LHCN-M2 (cell line): ENCODE results near the gene CD1E. TPM values are rescaled to one million over a fixed set of nuclear protein-coding genes. Genes with fewer than 3 reads are reported as not detected.
"Not testable (repeated sequence)": the region's sequence is repeated elsewhere in the genome, so short reads cannot be mapped to it uniquely, and the experiment has no call there.

Experiments
- DNase-seq: peaks from one replicate; pipeline ENCODE4 v3.0.0-alpha.2; 2012; ENCODE audit warnings: low read depth
- total RNA-seq: library from RNA; depleted of rRNA; stranded (reverse); fragments of >200 nt; gene quantifications from 2 replicates; pipeline ENCODE4 v1.2.3, GENCODE V29; 2014; rRNA removed

Gene CD1E
- total RNA-seq, 1 experiment from 2014 or later = not detected

DNA sequence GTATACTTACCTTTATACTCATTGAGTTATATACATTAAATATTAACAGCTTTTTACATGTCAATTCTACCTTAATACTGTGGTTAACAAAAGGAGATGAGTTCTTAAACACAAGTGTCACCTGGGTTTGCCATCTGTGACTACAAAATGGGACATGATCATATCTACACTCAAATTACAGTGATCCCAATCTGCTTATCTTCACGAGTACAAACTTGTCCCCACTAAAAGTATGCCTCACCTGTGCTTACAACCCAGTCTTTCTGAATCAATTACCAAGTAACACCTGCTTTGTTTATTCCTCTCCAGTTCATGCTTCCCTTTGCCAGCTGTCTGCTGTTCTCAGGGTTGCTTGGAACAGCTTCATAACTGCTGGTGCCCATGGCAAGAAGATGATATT lies 8.8 kb downstream of the CD1E start:
- DNase-seq = no peak

DNA sequence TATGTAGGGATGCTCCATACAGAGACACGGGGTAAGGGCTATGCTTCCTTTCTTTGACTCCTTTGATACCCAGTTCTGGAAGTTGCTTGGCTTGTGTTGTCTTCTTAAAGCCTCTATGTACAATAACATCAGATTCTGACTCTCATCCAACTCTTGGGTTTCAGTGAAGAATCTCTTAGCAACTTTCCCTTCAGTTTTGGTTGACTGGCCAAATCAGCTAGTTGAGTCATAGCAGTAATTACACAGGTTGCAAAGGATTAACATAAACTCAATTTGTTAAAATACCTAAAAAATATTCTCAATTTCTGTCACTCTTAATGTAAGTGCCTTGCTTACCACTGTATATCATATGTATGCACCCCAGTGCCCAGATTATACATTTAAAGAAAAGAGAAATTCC lies 9.2 kb downstream of the CD1E start:
- no peak for DNase-seq

DNA sequence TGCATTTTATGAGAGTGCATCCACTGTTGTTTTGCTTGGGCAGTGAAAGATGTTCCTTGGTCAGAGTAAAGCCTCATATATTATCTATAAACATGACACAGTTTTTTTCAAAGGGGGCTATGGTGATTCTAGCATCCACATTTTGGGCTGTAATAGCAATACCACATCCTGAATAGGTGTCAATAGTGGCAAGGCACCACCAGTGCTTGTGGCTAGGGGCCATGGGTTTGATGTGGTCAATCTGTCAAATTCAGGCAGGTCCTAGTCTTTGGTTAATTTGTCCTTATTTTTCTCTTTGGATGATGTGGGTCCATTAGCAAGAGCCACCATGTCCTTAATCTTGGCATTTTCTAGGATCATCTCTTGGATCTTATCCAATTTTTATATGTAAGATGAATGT lies 13.1 kb downstream of the CD1E start:
- no peak for DNase-seq

DNA sequence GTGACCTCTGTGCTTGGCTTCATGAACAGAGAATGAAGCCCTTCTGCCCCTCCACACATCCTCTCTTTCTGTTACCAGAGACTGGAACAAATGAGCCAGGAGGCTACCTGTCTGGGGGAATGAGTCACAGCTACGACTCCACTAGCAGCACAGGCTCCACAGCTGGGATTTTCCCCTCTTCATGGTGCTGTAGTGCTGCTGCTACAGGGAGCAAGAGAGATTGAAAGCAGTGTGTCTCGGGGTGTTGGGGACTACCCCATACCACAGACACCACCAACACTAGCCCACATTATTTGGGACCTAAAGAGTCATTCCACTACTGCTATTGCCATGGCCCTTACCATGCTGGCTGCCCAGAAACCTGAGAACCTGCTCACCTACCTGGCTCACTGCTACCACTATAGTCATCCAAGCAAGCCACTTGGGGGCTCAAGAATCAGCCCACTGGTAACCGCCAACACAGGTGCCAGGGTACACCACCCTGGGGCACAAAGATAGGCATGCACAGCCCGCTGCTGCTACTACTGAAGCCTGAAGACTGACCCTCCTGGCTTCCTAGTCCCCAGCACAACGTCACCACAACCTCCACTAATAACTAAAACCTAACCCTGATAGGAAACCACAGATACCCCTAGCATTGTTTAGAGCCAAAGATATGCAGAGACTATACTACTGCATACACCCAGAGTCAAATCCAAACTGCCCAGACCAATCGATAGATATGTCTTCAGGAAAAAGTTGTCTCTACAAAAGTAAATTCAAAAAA lies 17.7 kb downstream of the CD1E start:
- DNase-seq = no peak

DNA sequence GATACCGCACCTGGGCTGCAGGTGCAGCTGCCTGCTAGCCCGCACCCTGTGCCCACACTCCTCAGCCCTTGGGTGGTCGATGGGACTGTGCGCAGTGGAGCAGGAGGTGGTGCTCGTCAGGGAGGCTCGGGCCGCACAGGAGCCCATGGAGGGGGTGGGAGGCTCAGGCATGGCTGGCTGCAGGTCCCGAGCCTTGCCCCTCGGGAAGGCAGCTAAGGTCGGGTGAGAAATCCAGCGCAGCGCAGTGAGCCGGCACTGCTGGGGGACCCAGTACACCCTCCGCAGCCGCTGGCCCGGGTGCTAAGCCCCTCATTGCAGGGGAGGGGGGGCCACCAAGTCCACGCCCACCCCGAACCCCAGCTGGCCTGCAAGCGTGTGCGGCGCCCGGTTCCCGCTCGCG lies 20.4 kb downstream of the CD1E start:
- not testable (repeated sequence) for DNase-seq

DNA sequence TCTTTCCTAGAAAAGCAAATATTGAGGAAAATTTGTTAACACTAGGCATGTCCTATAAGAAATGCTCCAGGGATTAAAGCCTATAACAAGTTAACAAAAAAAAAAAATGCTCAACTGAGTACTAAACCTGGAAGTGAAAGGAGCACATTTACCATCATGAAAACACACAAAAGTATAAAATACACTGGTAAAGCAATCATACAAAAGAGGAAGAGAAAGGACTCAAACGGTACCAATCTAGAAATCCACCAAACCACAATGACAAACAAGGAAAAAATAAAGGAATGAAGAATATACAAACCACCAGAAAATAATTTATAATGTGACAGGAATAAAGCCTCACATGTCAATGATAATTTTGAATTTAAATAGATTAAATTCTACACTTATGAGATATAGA lies 21.2 kb downstream of the CD1E start:
- no peak for DNase-seq

DNA sequence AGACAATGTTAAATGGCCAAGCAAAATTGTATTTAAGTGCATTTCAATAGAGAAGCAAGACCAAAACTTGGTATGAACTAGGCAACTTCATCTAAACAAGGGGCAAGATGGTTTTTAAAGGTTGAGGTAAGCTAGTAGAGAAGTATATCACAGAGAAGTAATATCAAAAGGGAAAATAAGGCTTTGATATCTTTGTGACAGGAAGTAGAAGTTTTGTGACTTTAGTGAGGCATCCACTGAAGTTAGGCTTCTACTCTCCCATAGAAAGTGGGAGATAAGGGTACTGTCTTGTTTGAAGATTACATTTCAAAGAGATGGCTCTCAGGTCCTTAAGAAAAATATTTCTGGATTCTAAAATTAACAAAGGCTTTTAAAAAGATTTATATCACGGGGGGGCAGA lies 36.6 kb downstream of the CD1E start:
- DNase-seq = no peak

DNA sequence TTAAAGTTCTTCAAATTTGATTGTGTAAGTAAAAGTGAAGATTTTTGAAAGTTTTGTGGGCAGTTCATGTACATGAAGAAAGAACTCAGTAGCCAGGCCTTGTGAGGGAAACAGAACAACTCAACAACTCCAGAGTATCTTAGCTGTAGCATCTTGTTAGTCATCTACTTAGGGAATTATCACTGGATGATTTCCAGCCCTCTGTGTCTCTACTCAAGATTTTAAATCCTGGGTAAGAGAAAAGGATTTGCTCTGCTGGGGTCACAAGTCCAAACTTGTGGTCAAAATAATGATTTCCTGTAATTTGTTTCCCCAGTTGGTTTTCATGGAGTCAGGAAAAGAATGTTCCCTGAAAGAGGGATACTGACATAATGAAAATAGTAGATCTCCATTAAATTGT lies 37.4 kb downstream of the CD1E start:
- no peak for DNase-seq

DNA sequence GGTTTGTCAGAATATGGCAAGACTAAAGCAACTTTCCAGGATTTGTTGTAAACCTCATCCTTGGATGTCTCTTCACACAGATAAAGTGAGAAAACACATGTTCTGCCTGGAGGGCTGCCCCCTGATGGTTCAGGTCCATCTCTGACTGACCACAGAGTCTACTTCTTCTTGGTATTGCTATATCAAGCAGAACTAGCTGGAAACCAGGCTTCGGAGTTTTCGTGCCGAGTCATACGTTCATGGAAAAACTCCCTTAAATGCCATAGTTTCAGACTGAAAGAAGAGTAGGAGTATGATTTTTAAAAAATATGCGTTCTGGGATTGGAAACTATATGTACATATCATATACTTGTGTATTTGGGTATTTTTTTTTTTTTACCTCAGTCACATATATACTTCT lies 39.8 kb downstream of the CD1E start:
- no peak for DNase-seq

DNA sequence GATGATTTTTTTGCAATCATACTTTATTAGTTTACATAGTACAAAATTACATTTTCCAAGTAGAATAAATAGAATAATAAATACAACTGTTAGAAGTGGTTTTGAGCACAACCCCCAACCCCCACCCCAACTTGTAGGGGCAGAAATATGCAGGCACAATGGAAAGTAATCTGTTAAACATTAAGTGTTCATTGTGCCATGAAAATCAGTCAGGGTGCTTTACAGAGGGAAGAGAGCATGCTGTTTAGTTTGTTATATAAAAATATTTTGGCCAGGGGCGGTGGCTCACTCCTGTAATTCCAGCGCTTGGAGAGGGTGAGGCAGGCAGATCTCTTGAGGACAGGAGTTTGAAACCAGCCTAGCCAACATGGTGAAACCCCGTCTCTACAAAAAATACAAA lies 43.0 kb downstream of the CD1E start:
- DNase-seq = no peak

DNA sequence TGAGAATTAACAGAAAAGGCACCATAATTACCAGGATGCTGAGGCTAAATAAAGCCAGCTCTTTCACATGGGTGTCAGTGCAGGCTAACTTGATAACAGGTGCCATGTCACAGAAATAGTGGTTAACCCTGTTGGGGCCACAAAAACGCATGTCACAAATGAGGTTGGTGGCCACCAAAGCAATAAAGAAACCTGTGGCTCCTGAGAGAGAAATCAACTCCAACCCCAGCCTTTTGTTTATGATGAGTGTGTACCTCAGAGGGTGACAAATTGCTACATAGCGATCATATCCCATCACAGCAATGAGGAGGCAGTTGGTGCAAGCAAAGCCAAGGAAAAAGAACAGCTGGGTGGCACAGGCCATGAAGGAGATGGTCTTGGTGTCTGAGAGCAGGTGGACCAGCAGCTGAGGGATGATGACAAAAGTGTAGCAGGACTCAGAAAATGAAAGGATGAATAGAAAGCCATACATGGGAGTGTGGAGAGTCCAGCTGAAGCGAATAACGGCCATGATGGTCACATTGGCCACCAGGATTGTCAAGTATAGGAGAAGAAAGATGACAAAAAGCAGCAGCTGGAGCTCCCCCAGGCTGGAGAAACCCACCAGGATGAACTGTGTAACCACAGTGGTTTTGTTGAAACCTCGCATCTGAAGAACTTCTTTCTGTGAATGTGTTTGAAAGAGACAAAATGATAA lies 45.3 kb downstream of the CD1E start, which contains the start of gene OR10T2:
TSS of gene OR10T2 (minus strand) at position 649 of the 697 bp plus-strand sequence. CDS start at position 649, 0 bp downstream.
- no peak for DNase-seq

DNA sequence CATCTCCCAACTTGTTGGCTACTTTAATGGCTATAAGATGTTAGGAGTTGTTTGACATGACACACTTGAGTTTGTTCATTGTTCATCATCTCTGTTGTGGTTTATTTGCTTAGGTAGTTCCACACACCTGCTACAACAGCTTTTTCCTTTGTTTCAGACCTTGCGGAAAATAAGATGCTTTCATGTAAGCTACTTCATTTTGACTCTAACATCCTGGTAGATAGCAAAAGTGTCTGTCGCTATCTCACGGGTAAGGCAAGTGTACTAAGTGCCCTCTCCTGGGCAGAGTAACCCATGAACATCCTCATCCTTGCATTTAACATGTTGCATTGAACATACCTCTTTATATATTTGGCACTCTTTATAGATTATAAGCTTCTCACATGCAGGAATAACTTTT lies 47.2 kb downstream of the CD1E start:
- DNase-seq = no peak

DNA sequence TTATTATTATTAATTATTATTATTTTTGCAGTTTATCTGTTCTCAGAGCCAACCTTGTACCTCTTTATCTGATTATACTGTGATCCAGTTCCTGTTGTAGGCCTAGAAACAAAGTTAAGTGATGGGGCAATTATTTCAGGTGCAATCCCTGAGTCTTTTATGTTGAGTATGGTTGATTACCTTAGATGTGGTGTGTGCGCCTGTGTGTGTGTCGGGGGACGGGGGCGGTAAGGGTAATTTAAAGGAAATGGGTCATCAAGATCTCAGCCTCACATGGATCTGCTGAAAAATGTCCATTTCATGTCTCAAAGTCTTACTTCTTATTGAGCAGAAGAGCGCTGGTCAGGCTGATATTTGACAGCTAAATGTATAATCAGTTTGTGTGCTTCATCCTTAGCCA lies 53.4 kb downstream of the CD1E start:
- DNase-seq = no peak

Other genes starting within 250 kb of the CD1E start
- 0.11 TPM in 1 of 2 replicates, not detected in the other for gene CD1D, start 173.0 kb upstream of the CD1E start, total RNA-seq
- not detected in 2 replicates for gene CD1A, start 99.5 kb upstream of the CD1E start, total RNA-seq
- gene CD1C, start 64.0 kb upstream of the CD1E start, total RNA-seq = not detected in 2 replicates
- not detected in 2 replicates for gene CD1B, start 22.4 kb upstream of the CD1E start, total RNA-seq
- not detected in 2 replicates for gene OR10T2, start 45.6 kb downstream of the CD1E start, total RNA-seq
- not detected in 2 replicates for gene OR10K2, start 72.3 kb downstream of the CD1E start, total RNA-seq
- gene OR10K1, start 107.9 kb downstream of the CD1E start, total RNA-seq = not detected in 2 replicates
- not detected in 2 replicates for gene OR10R2, start 118.3 kb downstream of the CD1E start, total RNA-seq
- not detected in 2 replicates for gene OR6Y1, start 200.5 kb downstream of the CD1E start, total RNA-seq
- not detected in 2 replicates for gene OR6P1, start 216.7 kb downstream of the CD1E start, total RNA-seq
- gene OR10X1, start 226.0 kb downstream of the CD1E start, total RNA-seq = not detected in 2 replicates